ENCODE data around the gene ZFP3.

GRCh38 chr17:5118219-5118618 is 40.0 kb downstream of the ZFP3 start:
- no peak for TF ChIP-seq EZH2 (IDR thresholded peaks at IDR 0.05; ENCODE audit: insufficient read depth, poor library complexity, severe bottlenecking)
- TF ChIP-seq EZH2phosphoT487 (IDR thresholded peaks at IDR 0.05; ENCODE audit: insufficient read depth, low read depth), result no peak
